ENCODE data around the gene TRPV3. TPM values are rescaled to one million over a fixed set of nuclear protein-coding genes. Genes with fewer than 3 reads are reported as not detected.
A peak's percentile ranks its signal among the peaks of the same experiment; 100 is the strongest.

TRPV3 gene
- total and polyA plus RNA-seq, 2 experiments from 2014 or later = 0.15 to 0.69 TPM

DNA sequence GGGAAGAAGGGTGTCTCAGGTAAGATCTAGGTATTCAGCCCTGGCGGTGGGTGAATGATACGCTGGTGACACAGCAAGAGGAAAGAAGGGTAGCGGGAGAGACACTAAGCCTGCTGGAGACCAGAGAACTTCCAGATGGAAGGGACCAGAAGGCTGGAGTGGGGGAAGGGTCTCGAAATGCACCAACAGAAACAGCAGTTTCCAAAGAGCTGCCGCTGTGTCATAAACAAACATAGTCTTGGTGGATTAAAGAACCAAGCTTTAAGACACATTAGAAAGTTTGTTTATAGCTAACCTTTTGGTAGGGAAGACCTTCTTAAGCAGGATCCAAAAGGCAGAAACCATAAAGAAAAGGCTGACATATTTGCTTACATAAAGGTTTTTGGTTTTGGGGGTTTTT, 20.9 kb downstream of the TRPV3 start:
- Histone ChIP-seq H3K27me3 (ENCODE audit: insufficient read depth) (no peaks in the 10 kb centered on the region), H3K4me3 (no peak overlapping the region), H3K4me2 (no peak overlapping the region), H3K27ac (ENCODE audit: low read depth) (no peak overlapping the region), H3K36me3 (ENCODE audit: insufficient read depth) (no peaks in the 10 kb centered on the region), H3K79me2 (replicated peaks; ENCODE audit: insufficient read depth) (no peaks in the 10 kb centered on the region), H3K9me2 (ENCODE audit: insufficient read depth) (no peaks in the 10 kb centered on the region), H2AFZ (peak overlapping the region; percentile 99; the same call in 1 of the 2 replicates), H3K4me1 (ENCODE audit: insufficient read depth) (no peaks in the 10 kb centered on the region; the same call in 1 of the 2 replicates), H3F3A (replicated peaks; ENCODE audit: low read depth) (no peaks in the 10 kb centered on the region), H4K20me1 (replicated peaks; ENCODE audit: insufficient read depth) (no peaks in the 10 kb centered on the region)
- Mint-ChIP-seq H3K9me3 (no peaks in the 10 kb centered on the region; the same call in 2 of the 3 replicates), H3K27ac (peak overlapping the region; percentile 29; the same call in 1 of the 2 replicates), H3K27me3 (ENCODE audit: insufficient read depth, low read depth, poor library complexity) (peaks cover 11% of the 10 kb centered on the region), H3K4me1 (peaks cover 9% of the 10 kb centered on the region), H3K36me3 (ENCODE audit: low read depth) (no peaks in the 10 kb centered on the region; the same call in 2 of the 3 replicates), H3K4me3 (0 out of 3 replicates have a peak overlapping the region, but pooled peaks have one; percentile 11)
- no peak for DNase-seq (ENCODE audit: low spot score)
- TF ChIP-seq JUNB (IDR thresholded peaks at IDR 0.05; ENCODE audit: unreplicated experiment) (no peak), POLR2AphosphoS5 (IDR thresholded peaks at IDR 0.05; ENCODE audit: low read depth) (no peak), STAT1 (IDR thresholded peaks at IDR 0.05; ENCODE audit: unreplicated experiment) (no peak), ZNF331 (CRISPR knock-in tag; IDR thresholded peaks at IDR 0.05; ENCODE audit: low read depth) (no peak), EZH2 (IDR thresholded peaks at IDR 0.05; ENCODE audit: low read depth, unreplicated experiment) (no peak), NANOG (IDR thresholded peaks at IDR 0.05; ENCODE audit: borderline replicate concordance) (no peak), CREB1 (CRISPR knock-in tag; IDR thresholded peaks at IDR 0.05; ENCODE audit: low read depth) (no peak), ZNF114 (CRISPR knock-in tag; IDR thresholded peaks at IDR 0.05) (no peak), EZH2phosphoT487 (IDR thresholded peaks at IDR 0.05; ENCODE audit: unreplicated experiment) (no peak)
- TF ChIP-seq, protein P1, sequence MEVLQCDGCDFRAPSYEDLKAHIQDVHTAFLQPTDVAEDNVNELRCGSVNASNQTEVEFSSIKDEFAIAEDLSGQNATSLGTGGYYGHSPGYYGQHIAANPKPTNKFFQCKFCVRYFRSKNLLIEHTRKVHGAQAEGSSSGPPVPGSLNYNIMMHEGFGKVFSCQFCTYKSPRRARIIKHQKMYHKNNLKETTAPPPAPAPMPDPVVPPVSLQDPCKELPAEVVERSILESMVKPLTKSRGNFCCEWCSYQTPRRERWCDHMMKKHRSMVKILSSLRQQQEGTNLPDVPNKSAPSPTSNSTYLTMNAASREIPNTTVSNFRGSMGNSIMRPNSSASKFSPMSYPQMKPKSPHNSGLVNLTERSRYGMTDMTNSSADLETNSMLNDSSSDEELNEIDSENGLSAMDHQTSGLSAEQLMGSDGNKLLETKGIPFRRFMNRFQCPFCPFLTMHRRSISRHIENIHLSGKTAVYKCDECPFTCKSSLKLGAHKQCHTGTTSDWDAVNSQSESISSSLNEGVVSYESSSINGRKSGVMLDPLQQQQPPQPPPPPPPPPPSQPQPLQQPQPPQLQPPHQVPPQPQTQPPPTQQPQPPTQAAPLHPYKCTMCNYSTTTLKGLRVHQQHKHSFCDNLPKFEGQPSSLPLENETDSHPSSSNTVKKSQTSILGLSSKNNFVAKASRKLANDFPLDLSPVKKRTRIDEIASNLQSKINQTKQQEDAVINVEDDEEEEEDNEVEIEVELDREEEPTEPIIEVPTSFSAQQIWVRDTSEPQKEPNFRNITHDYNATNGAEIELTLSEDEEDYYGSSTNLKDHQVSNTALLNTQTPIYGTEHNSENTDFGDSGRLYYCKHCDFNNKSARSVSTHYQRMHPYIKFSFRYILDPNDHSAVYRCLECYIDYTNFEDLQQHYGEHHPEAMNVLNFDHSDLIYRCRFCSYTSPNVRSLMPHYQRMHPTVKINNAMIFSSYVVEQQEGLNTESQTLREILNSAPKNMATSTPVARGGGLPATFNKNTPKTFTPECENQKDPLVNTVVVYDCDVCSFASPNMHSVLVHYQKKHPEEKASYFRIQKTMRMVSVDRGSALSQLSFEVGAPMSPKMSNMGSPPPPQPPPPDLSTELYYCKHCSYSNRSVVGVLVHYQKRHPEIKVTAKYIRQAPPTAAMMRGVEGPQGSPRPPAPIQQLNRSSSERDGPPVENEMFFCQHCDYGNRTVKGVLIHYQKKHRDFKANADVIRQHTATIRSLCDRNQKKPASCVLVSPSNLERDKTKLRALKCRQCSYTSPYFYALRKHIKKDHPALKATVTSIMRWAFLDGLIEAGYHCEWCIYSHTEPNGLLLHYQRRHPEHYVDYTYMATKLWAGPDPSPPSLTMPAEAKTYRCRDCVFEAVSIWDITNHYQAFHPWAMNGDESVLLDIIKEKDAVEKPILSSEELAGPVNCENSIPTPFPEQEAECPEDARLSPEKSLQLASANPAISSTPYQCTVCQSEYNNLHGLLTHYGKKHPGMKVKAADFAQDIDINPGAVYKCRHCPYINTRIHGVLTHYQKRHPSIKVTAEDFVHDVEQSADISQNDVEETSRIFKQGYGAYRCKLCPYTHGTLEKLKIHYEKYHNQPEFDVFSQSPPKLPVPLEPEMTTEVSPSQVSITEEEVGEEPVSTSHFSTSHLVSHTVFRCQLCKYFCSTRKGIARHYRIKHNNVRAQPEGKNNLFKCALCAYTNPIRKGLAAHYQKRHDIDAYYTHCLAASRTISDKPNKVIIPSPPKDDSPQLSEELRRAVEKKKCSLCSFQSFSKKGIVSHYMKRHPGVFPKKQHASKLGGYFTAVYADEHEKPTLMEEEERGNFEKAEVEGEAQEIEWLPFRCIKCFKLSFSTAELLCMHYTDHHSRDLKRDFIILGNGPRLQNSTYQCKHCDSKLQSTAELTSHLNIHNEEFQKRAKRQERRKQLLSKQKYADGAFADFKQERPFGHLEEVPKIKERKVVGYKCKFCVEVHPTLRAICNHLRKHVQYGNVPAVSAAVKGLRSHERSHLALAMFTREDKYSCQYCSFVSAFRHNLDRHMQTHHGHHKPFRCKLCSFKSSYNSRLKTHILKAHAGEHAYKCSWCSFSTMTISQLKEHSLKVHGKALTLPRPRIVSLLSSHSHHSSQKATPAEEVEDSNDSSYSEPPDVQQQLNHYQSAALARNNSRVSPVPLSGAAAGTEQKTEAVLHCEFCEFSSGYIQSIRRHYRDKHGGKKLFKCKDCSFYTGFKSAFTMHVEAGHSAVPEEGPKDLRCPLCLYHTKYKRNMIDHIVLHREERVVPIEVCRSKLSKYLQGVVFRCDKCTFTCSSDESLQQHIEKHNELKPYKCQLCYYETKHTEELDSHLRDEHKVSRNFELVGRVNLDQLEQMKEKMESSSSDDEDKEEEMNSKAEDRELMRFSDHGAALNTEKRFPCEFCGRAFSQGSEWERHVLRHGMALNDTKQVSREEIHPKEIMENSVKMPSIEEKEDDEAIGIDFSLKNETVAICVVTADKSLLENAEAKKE (CRISPR knock-in tag; IDR thresholded peaks at IDR 0.05) = no peak
- TF ChIP-seq, protein P2, sequence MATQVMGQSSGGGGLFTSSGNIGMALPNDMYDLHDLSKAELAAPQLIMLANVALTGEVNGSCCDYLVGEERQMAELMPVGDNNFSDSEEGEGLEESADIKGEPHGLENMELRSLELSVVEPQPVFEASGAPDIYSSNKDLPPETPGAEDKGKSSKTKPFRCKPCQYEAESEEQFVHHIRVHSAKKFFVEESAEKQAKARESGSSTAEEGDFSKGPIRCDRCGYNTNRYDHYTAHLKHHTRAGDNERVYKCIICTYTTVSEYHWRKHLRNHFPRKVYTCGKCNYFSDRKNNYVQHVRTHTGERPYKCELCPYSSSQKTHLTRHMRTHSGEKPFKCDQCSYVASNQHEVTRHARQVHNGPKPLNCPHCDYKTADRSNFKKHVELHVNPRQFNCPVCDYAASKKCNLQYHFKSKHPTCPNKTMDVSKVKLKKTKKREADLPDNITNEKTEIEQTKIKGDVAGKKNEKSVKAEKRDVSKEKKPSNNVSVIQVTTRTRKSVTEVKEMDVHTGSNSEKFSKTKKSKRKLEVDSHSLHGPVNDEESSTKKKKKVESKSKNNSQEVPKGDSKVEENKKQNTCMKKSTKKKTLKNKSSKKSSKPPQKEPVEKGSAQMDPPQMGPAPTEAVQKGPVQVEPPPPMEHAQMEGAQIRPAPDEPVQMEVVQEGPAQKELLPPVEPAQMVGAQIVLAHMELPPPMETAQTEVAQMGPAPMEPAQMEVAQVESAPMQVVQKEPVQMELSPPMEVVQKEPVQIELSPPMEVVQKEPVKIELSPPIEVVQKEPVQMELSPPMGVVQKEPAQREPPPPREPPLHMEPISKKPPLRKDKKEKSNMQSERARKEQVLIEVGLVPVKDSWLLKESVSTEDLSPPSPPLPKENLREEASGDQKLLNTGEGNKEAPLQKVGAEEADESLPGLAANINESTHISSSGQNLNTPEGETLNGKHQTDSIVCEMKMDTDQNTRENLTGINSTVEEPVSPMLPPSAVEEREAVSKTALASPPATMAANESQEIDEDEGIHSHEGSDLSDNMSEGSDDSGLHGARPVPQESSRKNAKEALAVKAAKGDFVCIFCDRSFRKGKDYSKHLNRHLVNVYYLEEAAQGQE (IDR thresholded peaks at IDR 0.05; ENCODE audit: unreplicated experiment) = no peak
- TF ChIP-seq, protein P3, sequence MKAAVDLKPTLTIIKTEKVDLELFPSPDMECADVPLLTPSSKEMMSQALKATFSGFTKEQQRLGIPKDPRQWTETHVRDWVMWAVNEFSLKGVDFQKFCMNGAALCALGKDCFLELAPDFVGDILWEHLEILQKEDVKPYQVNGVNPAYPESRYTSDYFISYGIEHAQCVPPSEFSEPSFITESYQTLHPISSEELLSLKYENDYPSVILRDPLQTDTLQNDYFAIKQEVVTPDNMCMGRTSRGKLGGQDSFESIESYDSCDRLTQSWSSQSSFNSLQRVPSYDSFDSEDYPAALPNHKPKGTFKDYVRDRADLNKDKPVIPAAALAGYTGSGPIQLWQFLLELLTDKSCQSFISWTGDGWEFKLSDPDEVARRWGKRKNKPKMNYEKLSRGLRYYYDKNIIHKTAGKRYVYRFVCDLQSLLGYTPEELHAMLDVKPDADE (IDR thresholded peaks at IDR 0.05) = no peak
- TF ChIP-seq, protein P4, sequence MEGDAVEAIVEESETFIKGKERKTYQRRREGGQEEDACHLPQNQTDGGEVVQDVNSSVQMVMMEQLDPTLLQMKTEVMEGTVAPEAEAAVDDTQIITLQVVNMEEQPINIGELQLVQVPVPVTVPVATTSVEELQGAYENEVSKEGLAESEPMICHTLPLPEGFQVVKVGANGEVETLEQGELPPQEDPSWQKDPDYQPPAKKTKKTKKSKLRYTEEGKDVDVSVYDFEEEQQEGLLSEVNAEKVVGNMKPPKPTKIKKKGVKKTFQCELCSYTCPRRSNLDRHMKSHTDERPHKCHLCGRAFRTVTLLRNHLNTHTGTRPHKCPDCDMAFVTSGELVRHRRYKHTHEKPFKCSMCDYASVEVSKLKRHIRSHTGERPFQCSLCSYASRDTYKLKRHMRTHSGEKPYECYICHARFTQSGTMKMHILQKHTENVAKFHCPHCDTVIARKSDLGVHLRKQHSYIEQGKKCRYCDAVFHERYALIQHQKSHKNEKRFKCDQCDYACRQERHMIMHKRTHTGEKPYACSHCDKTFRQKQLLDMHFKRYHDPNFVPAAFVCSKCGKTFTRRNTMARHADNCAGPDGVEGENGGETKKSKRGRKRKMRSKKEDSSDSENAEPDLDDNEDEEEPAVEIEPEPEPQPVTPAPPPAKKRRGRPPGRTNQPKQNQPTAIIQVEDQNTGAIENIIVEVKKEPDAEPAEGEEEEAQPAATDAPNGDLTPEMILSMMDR (conservative IDR thresholded peaks at IDR 0.05; ENCODE audit: low read depth in 2 of 2) = no peak
- ATAC-seq = no peak
